Endothelial cell of umbilical vein (primary cell): ENCODE results near the gene ZNF219. TPM values are rescaled to one million over a fixed set of nuclear protein-coding genes. Genes with fewer than 3 reads are reported as not detected.

Experiments
- BruUV-seq: library from RNA; stranded (reverse); fragments of 400-500 nt; replicated peaks from 2 replicates; lab custom pipeline; 2021; lab: Mats Ljungman, UMichigan
- CTCF ChIA-PET: fragments of 300-600, 350-600 bp; sonication (Branson Sonifier 250); formaldehyde crosslinking; loops from one replicate; lab custom pipeline; 2021; ENCODE audit warnings: antibody characterized with exemption, inconsistent platforms; lab: Charles Lee
- POLR2A ChIA-PET: fragments of 300-600, 350-600 bp; sonication (Branson Sonifier 250); formaldehyde crosslinking; loops from one replicate; lab custom pipeline; 2021; ENCODE audit warnings: antibody characterized with exemption, inconsistent platforms; lab: Charles Lee
- DNase-seq: peaks from one replicate; pipeline ENCODE4 v3.0.0-alpha.2; 2011; ENCODE audit warnings: low read depth, low spot score
- FAIRE-seq: peaks from 2 replicates; lab custom pipeline; 2011; peaks lifted over from hg19 to GRCh38; lab: Jason Lieb, UNC
- H2AFZ ChIP-seq: 2 replicates; pipeline ENCODE4 v1.6.0; 2012; ENCODE audit warnings: low read depth, low read length, control low read depth, inconsistent platforms
- H3K27ac ChIP-seq: 2 replicates; pipeline ENCODE4 v1.5.1; 2011; ENCODE audit warnings: low read depth, mild to moderate bottlenecking, control low read depth, low read length, moderate library complexity; ENCODE audit not compliant: insufficient read depth
- H3K27me3 ChIP-seq, 2 experiments: 2 replicates each; pipeline versions ENCODE4 v1.6.0 to v1.6.1; 2011; ENCODE audit warnings: low read length in 2 of 2, mixed read lengths in 1 of 2; ENCODE audit not compliant: control insufficient read depth in 2 of 2, insufficient read depth in 2 of 2
- H3K36me3 ChIP-seq, 2 experiments: 2 replicates in 1 of 2; 3 replicates in 1 of 2; pipeline ENCODE4 v1.5.1; 2011; ENCODE audit warnings: low read length in 2 of 2, mild to moderate bottlenecking in 1 of 2, moderate library complexity in 1 of 2; ENCODE audit not compliant: control insufficient read depth in 2 of 2, insufficient read depth in 2 of 2; ENCODE audit errors: extremely low read depth in 1 of 2
- H3K4me1 ChIP-seq: 3 replicates; pipeline ENCODE4 v1.5.1; 2011; ENCODE audit warnings: mild to moderate bottlenecking, low read length; ENCODE audit not compliant: control insufficient read depth, insufficient read depth; ENCODE audit errors: extremely low read depth
- H3K4me2 ChIP-seq: 2 replicates; pipeline ENCODE4 v1.6.1; 2011; ENCODE audit warnings: low read length, control low read depth, mixed read lengths; ENCODE audit not compliant: insufficient read depth
- H3K4me3 ChIP-seq, 3 experiments: fragments of 200-600 bp in 1 of 3; sonication (generic), shearing (Covaris generic) in 1 of 3; replicated peaks in 1 of 3; 2 replicates each; pipeline ENCODE4 v1.5.1; 2011 to 2016; ENCODE audit warnings: control low read depth in 3 of 3, low read length in 3 of 3, mild to moderate bottlenecking in 2 of 3, inconsistent platforms in 1 of 3, low read depth in 1 of 3, moderate library complexity in 1 of 3; ENCODE audit not compliant: insufficient read depth in 1 of 3
- H3K79me2 ChIP-seq: 2 replicates; pipeline ENCODE4 v1.6.0; 2012; ENCODE audit warnings: low read length, inconsistent platforms; ENCODE audit not compliant: control insufficient read depth, insufficient read depth
- H3K9ac ChIP-seq: replicated peaks from 2 replicates; pipeline ENCODE3; 2011; ENCODE audit warnings: low read length, control low read depth; ENCODE audit not compliant: insufficient read depth; ENCODE audit errors: extremely low read depth
- H3K9me1 ChIP-seq: replicated peaks from 3 replicates; pipeline ENCODE4 v1.6.0; 2011; ENCODE audit warnings: mild to moderate bottlenecking, low read length; ENCODE audit not compliant: control insufficient read depth, insufficient read depth; ENCODE audit errors: extremely low read depth
- H3K9me3 ChIP-seq: replicated peaks from 2 replicates; pipeline ENCODE4 v1.5.1; 2012; ENCODE audit warnings: low read length, inconsistent platforms; ENCODE audit not compliant: control insufficient read depth, insufficient read depth
- H4K20me1 ChIP-seq: replicated peaks from 2 replicates; pipeline ENCODE3; 2011; ENCODE audit warnings: mild to moderate bottlenecking, low read length; ENCODE audit not compliant: control insufficient read depth, insufficient read depth; ENCODE audit errors: extremely low read depth
- EZH2 ChIP-seq: IDR thresholded peaks from 2 replicates; pipeline ENCODE4 v1.6.1; 2012; ENCODE audit warnings: borderline replicate concordance, low read depth, mild to moderate bottlenecking, moderate library complexity, low read length, inconsistent platforms; ENCODE audit not compliant: severe bottlenecking
- FOS ChIP-seq: IDR thresholded peaks from 2 replicates; pipeline ENCODE4 v1.6.1; 2011; ENCODE audit warnings: mild to moderate bottlenecking, low read length, moderate library complexity, borderline replicate concordance; ENCODE audit not compliant: insufficient read depth
- GATA2 ChIP-seq: IDR thresholded peaks from 2 replicates; pipeline ENCODE4 v1.7.0; 2011; ENCODE audit warnings: low read depth, mild to moderate bottlenecking, moderate library complexity, mixed read lengths, low read length; ENCODE audit not compliant: insufficient read length, insufficient read depth
- JUN ChIP-seq: IDR thresholded peaks from 2 replicates; pipeline ENCODE4 v1.6.1; 2011; ENCODE audit warnings: borderline replicate concordance, low read depth; ENCODE audit not compliant: insufficient read length, insufficient read depth
- MYC ChIP-seq: IDR thresholded peaks from one replicate; pipeline ENCODE4 v1.6.1; 2011; ENCODE audit warnings: mild to moderate bottlenecking, low read depth, low read length
- POLR2A ChIP-seq: IDR thresholded peaks from 2 replicates; pipeline ENCODE4 v1.6.1; 2012; ENCODE audit warnings: low read depth, mild to moderate bottlenecking, control low read depth, low read length
- POLR2AphosphoS5 ChIP-seq: IDR thresholded peaks from 2 replicates; pipeline ENCODE4 v1.6.1; 2012; ENCODE audit warnings: low read depth, mild to moderate bottlenecking, control low read depth, low read length, moderate library complexity; ENCODE audit not compliant: insufficient read depth
- dilution Hi-C: fragments of 300-500 bp; cut with MboI; formaldehyde crosslinking; loops from one replicate; pipeline ENCODE4 v1.15.0; 2019; ENCODE audit warnings: low sequenced_read_pairs; ENCODE audit not compliant: extremely low pct_ligation_motif_present
- intact Hi-C: fragments of 100-400 bp; cut with micrococcal nuclease; formaldehyde crosslinking; loops from one replicate; pipeline ENCODE4 v1.10.0; 2022
- polyA plus RNA-seq, 4 experiments: library from polyadenylated mRNA; depleted of rRNA in 3 of 4; stranded (reverse) in 3 of 4; unstranded in 1 of 4; fragments of >200 nt; gene quantifications; 2 replicates each; pipeline versions ENCODE4 v1.2.1 to v1.2.3, GENCODE V29; 2011 to 2012; ENCODE audit warnings: missing spikeins in 1 of 4
- total RNA-seq: library from RNA; stranded (reverse); gene quantifications from 2 replicates; pipeline ENCODE4 v1.2.3, GENCODE V29; 2021
- TF ChIP-seq, protein P1 (sequence below), 2 donors: IDR thresholded peaks; 1 replicate in 1 of 2; 2 replicates in 1 of 2; pipeline ENCODE4 v1.5.1; 2011; ENCODE audit warnings: low read length in 2 of 2, mild to moderate bottlenecking in 2 of 2, moderate library complexity in 2 of 2, control low read depth in 1 of 2, inconsistent platforms in 1 of 2, low read depth in 1 of 2; ENCODE audit not compliant: insufficient read depth in 1 of 2; ENCODE audit errors: extremely low read depth in 1 of 2
- TF ChIP-seq, protein P2 (sequence below): IDR thresholded peaks from 2 replicates; pipeline ENCODE4 v1.6.1; 2011; ENCODE audit not compliant: insufficient read depth, insufficient read length

The ZNF219 gene
- total and polyA plus RNA-seq, 2 donors (not counting 3 experiments of a cell fraction or from before 2014, with no cell fraction given) = 13.2 to 15.2 TPM

DNA sequence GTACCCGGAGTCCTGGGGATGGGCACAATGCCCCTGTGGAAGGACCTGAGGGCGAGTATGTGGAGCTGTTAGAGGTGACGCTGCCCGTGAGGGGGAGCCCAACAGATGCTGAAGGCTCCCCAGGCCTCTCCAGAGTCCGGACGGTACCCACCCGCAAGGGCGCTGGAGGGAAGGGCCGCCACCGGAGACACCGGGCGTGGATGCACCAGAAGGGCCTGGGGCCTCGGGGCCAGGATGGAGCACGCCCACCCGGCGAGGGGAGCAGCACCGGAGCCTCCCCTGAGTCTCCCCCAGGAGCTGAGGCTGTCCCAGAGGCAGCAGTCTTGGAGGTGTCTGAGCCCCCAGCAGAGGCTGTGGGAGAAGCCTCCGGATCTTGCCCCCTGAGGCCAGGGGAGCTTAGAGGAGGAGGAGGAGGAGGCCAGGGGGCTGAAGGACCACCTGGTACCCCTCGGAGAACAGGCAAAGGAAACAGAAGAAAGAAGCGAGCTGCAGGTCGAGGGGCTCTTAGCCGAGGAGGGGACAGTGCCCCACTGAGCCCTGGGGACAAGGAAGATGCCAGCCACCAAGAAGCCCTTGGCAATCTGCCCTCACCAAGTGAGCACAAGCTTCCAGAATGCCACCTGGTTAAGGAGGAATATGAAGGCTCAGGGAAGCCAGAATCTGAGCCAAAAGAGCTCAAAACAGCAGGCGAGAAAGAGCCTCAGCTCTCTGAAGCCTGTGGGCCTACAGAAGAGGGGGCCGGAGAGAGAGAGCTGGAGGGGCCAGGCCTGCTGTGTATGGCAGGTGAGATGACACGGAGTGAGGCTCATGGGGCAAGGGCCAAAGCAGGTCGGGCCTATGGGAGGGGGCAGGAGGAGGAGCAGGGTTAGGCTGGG, 23.8 kb downstream of the ZNF219 start:
- H2AFZ ChIP-seq = no peak overlapping the region
- TF ChIP-seq GATA2 (no peak), MYC (no peak), JUN (no peak), POLR2A (no peak), EZH2 (no peak), FOS (no peak), POLR2AphosphoS5 (no peak)
- TF ChIP-seq, protein P1, sequence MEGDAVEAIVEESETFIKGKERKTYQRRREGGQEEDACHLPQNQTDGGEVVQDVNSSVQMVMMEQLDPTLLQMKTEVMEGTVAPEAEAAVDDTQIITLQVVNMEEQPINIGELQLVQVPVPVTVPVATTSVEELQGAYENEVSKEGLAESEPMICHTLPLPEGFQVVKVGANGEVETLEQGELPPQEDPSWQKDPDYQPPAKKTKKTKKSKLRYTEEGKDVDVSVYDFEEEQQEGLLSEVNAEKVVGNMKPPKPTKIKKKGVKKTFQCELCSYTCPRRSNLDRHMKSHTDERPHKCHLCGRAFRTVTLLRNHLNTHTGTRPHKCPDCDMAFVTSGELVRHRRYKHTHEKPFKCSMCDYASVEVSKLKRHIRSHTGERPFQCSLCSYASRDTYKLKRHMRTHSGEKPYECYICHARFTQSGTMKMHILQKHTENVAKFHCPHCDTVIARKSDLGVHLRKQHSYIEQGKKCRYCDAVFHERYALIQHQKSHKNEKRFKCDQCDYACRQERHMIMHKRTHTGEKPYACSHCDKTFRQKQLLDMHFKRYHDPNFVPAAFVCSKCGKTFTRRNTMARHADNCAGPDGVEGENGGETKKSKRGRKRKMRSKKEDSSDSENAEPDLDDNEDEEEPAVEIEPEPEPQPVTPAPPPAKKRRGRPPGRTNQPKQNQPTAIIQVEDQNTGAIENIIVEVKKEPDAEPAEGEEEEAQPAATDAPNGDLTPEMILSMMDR (IDR thresholded peaks at IDR 0.05; ENCODE audit: extremely low read depth in 1 of 2, insufficient read depth in 1 of 2, low read depth in 1 of 2, low read length in 2 of 2) = no peak
- TF ChIP-seq, protein P2, sequence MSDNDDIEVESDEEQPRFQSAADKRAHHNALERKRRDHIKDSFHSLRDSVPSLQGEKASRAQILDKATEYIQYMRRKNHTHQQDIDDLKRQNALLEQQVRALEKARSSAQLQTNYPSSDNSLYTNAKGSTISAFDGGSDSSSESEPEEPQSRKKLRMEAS = no peak
- H3K36me3 ChIP-seq = peaks cover 0 to 6% of the 10 kb centered on the region in 2 experiments
- peaks cover 10% of the 10 kb centered on the region for H3K4me1 ChIP-seq
- ChIA-PET CTCF (interaction anchor here (1.0 to 1.8 kb wide), 3 partner anchors 18 to 60 kb away, joined by 4 to 7 read pairs (median 5); no protein-coding TSS in a partner anchor), POLR2A (interaction anchor here (0.6 kb wide), 1 partner anchor 669 kb away, joined by 5 read pairs; no protein-coding TSS in a partner anchor)
- no peak overlapping the region for H3K4me2 ChIP-seq
- FAIRE-seq (no peak), DNase-seq (no peak)
- no peaks in the 10 kb centered on the region for H3K9me1 ChIP-seq
- H3K4me3 ChIP-seq = no peak overlapping the region
- dilution Hi-C loops (no loop called here), intact Hi-C loops (no loop called here)
- H3K9ac ChIP-seq = no peak overlapping the region
- H3K27me3 ChIP-seq = peaks cover 2 to 11% of the 10 kb centered on the region in 2 experiments
- no peak overlapping the region for H3K27ac ChIP-seq
- BruUV-seq = no TSS peak
- H3K9me3 ChIP-seq = no peaks in the 10 kb centered on the region
- H3K79me2 ChIP-seq = no peaks in the 10 kb centered on the region
- H4K20me1 ChIP-seq = no peaks in the 10 kb centered on the region
